ENCODE results near the gene P2RX2.

The P2RX2 gene

DNA sequence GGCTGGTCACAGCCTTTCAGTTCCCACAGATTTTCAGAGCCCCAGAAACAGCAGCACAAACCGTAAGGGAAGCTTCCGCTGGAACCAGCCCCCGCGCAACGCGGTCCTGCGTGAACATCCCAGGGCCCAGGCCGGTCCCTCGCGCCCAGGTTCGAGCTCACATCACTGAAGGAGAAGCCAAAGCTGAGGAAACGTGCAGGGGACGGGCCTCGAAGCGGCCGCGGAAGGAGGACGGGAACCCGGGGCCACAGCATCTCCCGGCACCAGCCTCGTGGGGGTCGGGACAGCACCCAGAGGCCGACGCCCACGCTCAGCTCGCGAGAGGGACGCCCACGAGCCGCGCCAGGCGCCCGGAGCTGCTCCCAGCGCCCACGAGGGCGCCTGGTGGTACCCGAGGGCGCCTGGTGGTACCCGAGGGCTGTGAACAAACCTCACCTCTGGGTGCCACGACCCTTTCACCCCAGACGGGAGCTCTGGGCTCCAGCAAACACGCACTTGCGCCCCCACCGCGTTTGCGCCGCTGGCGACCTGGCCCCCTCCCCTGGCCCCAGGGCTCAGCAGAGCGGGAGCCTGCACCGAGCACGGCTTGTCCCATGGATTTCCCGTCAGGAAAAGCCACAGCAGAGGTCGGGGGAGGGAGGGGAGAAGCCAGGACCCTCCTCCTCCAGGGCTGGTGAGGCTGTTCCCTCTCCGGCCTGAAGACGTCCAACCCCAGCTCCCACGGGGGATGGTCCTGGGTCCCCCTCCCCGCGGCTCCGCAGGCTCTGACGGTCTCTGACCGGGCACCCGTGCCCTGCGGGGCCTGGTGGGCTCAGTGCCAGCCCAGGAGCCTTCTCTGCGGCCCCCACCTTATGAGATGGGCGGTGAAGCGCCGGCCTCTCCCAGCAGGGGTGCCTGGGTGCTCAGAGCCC lies 15.1 kb upstream of the P2RX2 start:
- no peak for DNase-seq

- no peak for DNase-seq
These were observed 14.4 kb upstream of the P2RX2 start for GRCh38 chr12:132604151-132604618.

GRCh38 chr12:132604668-132605441 lies 13.7 kb upstream of the P2RX2 start:
- no peak for DNase-seq

- no peak for DNase-seq
These were observed 12.7 kb upstream of the P2RX2 start for GRCh38 chr12:132605892-132606291.

DNA sequence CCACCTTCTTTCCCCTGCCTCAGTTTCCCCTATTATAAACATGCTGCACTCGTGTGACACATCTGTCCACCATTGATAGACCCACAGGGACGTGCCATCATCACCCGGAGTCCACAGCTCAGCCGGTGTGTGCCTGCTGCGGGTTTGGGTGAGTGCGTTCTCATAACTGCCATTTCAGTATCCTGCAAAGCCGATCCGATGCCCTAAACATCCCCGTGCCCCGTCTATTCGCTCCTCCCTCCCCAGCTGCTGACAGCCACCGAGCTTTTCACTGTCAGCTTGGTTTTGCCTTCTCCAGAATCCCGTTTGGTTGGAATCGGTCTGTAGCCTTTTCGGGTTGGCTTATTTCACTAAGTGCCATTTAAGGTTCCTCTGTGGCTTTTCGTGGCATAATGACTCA lies 12.1 kb upstream of the P2RX2 start:
- no peak for DNase-seq

GRCh38 chr12:132606927-132607326 lies 11.6 kb upstream of the P2RX2 start:
- no peak for DNase-seq

GRCh38 chr12:132608231-132609171 lies 10.1 kb upstream of the P2RX2 start:
- DNase-seq, result no peak

- DNase-seq, result no peak
These were observed 8.4 kb upstream of the P2RX2 start, which contains the start of gene LRCOL1 for GRCh38 chr12:132610051-132610759. LRCOL1 (minus strand) TSS chr12:132610582; CDS start chr12:132606251, 4,331 bp downstream.

GRCh38 chr12:132610866-132611602 lies 7.5 kb upstream of the P2RX2 start:
- no peak for DNase-seq

DNA sequence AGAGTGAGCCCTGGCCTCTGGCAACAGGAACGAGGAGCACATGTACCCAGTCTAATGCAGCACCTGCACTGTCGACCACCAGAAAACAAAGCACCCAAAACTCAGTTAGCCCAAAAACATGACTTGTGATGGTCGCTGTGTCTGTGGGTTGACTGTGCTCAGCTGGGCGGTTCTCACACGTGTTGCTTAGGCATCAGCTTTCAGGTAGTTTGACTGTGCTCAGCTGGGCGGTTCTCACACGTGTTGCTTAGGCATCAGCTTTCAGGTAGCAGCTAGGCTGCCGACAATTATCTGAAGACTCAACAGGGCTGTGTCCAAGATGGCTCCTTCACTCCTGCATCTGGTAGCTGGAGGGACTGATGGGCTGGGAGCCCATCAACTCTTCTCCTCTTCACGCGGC lies 7.0 kb upstream of the P2RX2 start:
- DNase-seq, result no peak

GRCh38 chr12:132614029-132614428 lies 4.5 kb upstream of the P2RX2 start:
- no peak for DNase-seq

DNA sequence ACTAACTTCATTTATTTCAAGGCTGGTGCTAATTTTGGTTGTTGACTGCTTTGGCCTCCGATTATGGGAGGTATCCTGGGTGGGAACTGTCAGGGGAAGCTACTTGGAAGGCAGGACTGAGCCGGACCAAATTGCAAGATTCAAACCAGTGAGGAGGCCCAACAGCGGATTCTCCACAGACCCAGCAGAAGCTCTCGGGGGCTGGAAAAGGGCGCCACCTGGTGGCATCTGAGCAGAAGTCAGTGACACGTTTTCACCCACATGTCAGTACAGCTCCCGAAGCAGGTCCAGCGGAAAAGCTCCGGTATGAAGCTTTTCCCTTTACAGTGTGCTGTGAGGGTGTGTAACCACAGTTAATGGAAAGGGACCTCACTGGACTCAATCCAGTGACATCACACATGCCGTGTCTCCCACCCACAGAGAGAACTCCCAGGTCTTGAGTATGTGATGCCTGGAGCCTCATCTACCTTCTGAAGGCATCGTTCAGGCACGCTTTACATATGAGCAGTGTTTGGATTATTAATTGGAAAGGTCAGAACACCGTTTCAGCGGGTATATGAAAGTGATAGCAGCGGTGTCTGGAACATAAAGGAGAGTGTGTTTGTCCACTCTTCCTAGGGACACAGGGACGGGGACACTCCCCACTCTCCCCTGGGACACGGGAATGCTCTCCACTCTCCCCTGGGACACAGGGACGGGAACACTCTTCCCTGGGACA lies 3.6 kb upstream of the P2RX2 start:
- DNase-seq, result peak; percentile 50

DNA sequence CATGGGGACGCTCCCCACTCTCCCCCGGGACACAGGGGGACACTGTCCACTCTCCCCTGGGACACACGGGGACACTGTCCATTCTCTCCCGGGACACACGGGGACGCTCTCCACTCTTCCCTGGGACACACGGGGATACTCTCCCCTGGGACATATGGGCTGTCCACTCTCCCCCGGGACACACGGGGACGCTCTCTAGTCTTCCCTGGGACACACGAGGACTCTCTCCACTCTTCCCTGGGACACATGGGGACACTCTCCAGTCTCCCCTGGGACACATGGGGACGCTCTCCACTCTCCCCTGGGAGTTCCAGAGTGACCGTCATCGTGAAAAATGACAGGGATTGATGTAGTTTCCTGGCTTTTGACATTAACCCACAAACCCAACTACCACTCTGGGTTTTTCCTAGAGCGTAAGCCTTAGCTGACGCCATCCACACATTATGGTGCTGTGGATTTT lies 3.0 kb upstream of the P2RX2 start:
- DNase-seq, result no peak

DNA sequence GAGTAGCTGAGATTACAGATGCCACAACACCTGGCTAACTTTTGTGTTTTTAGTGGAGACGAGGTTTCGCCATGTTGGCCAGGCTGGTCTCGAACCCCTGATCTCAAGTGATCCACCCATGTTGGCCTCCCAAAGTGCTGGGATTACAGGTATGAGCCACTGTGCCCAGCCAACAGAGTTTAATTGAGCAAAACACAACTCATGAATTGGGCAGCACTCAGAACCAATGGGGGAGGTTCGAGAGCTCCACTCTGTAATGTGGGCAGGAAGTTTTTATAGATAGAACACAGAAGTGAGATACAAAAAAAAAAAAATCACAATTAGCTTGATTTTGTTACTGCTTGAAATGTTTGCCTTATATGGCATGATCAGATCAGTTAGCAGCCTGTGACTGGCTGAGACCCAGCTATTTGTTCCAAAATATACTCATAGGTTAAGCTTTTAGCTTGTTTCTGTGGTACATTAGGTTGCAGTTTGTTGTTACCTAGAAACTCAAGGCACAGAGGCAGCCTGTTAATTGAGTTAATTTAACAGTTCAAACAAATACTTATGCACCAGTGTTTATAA lies 1.4 kb upstream of the P2RX2 start:
- no peak for DNase-seq

DNA sequence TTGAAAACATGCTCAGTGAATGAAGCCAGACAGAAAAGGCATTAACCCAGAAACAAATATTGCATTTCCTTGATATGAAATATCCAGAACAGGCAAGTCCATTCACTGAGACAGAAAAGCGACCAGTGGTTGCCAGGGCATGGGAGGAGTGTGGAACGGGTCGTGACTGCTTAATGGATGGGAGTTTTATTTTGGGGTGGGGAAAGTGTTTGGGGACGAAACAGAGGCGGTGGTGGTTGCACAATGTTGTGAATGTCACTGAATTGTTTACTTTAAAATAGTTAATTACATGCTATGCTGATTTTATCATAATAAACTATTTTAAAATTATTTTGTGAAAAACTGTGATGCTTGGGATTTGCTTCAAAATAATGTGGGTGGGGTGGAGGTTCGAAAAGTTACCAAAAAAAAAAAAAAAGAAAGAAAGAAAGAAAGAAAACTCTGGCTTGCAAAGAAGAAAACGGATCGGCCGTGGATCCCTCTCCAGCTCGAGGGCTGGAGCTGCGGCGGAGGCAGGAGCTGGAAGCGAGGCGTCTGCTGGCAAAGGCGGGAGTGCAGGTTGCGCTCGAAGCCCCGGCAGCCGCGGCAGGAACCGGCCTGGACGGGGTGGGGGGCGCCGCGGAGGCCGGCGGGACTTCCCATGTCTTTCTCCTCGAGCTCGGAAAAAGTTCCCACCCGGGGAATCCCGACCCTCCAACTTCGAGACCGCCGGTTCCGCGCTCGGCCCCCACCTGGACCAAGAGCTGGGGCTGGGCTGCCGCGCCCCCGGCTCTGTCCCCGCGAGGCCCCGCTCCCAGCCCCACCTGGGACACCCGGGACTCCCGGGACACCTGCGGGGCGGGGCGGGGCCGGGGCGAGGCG lies 524 bp upstream of the P2RX2 start:
- no peak for DNase-seq

GRCh38 chr12:132619071-132619385 lies 452 bp downstream of the P2RX2 start:
- no peak for DNase-seq

GRCh38 chr12:132619386-132620112 lies 973 bp downstream of the P2RX2 start:
- no peak for DNase-seq

GRCh38 chr12:132620113-132620898 lies 1.7 kb downstream of the P2RX2 start:
- DNase-seq, result no peak
